ENCODE measurements around the gene PPY.

Gene PPY

GRCh38 chr17:43986225-43986981, 44.1 kb upstream of the PPY start:
- Histone ChIP-seq H3K36me3 (ENCODE audit: insufficient read depth, low read length) (no peaks in the 10 kb centered on the region), H3K27ac (ENCODE audit: low read length) (no peak overlapping the region), H3K79me2 (ENCODE audit: insufficient read depth, low read length) (no peaks in the 10 kb centered on the region), H2AFZ (ENCODE audit: low read depth, low read length) (no peak overlapping the region), H3K9me3 (ENCODE audit: insufficient read depth, low read length, severe bottlenecking) (no peaks in the 10 kb centered on the region), H3K4me2 (ENCODE audit: insufficient read depth, low read length) (no peak overlapping the region), H3K9ac (ENCODE audit: low read depth, low read length) (no peak overlapping the region), H4K20me1 (ENCODE audit: insufficient read depth, low read length) (no peaks in the 10 kb centered on the region), H3K4me1 (ENCODE audit: insufficient read depth, low read length) (no peaks in the 10 kb centered on the region), H3K4me3 (ENCODE audit: low read depth in 1 of 2, low read length in 2 of 2) (no peak overlapping the region), H3K27me3 (ENCODE audit: insufficient read depth, low read length, poor library complexity) (no peaks in the 10 kb centered on the region)
- ATAC-seq (ENCODE audit: insufficient read depth, low read depth), result no peak
- no peak for TF ChIP-seq CTCF (IDR thresholded peaks at IDR 0.05; ENCODE audit: borderline replicate concordance, extremely low read depth, low read length, poor library complexity, severe bottlenecking)
- no peak for TF ChIP-seq EZH2 (IDR thresholded peaks at IDR 0.05; ENCODE audit: borderline replicate concordance, low read depth, low read length, severe bottlenecking)
- DNase-seq, result no peak

GRCh38 chr17:43984521-43984920, 42.2 kb upstream of the PPY start:
- Histone ChIP-seq H3K4me2 (ENCODE audit: insufficient read depth, low read length) (no peak overlapping the region), H3K27me3 (ENCODE audit: insufficient read depth, low read length, poor library complexity) (no peaks in the 10 kb centered on the region), H3K27ac (ENCODE audit: low read length) (no peak overlapping the region), H2AFZ (ENCODE audit: low read depth, low read length) (no peak overlapping the region), H3K79me2 (ENCODE audit: insufficient read depth, low read length) (no peaks in the 10 kb centered on the region), H3K36me3 (ENCODE audit: insufficient read depth, low read length) (no peaks in the 10 kb centered on the region), H4K20me1 (ENCODE audit: insufficient read depth, low read length) (no peaks in the 10 kb centered on the region), H3K9ac (ENCODE audit: low read depth, low read length) (no peak overlapping the region), H3K4me1 (ENCODE audit: insufficient read depth, low read length) (no peaks in the 10 kb centered on the region), H3K9me3 (ENCODE audit: insufficient read depth, low read length, severe bottlenecking) (no peaks in the 10 kb centered on the region), H3K4me3 (ENCODE audit: low read depth in 1 of 2, low read length in 2 of 2) (no peak overlapping the region)
- no peak for DNase-seq
- ATAC-seq (ENCODE audit: insufficient read depth, low read depth), result no peak
- no peak for TF ChIP-seq CTCF (IDR thresholded peaks at IDR 0.05; ENCODE audit: borderline replicate concordance, extremely low read depth, low read length, poor library complexity, severe bottlenecking)
- TF ChIP-seq EZH2 (IDR thresholded peaks at IDR 0.05; ENCODE audit: borderline replicate concordance, low read depth, low read length, severe bottlenecking), result no peak

DNA sequence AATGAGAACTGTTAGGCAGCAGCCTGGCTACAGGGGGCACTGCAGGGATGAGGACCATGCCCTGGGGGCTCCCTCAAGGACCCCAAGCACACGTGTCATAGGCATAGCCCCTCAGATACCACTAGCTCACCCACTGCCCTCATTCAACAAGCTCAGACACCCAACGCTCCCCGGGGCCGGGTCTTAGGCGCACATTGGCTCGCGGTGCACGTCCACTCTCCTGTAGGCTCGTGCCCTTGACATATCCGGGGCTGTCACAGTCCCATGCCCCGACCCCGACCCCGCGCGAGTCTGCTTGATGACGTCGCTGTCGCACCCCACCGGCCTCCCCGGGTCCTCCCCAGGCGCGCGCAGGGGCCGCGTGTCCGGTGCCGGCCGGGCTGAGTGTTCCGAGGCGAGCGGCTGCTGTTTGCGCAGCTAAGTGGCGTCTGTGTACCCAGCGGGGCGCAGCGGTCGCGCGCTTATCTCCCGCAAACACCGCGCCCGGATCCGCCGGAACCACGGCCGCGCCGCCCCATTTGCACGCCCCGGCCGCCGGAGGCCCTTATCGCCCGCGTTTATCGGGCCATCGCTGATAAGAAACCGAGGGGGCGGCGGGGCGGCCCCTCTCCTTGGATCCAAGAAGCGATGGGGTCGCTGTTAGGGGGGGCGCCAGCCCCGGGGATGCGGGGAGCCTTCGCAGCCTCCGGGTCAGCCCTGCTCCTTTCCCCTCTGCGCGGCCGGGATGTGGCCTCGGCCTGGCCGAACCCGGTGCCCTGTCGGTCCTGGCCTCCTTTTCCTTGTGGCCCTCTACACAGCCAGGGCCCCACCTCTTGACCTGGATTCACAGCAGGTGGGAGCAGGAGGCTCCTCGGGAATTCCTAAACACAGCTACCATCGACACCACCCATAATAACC, 41.5 kb upstream of the PPY start:
- H2AFZ ChIP-seq (ENCODE audit: low read depth, low read length), result no peak overlapping the region
- no peaks in the 10 kb centered on the region for H3K36me3 ChIP-seq (ENCODE audit: insufficient read depth, low read length)
- ATAC-seq (ENCODE audit: insufficient read depth, low read depth), result no peak
- H3K9me3 ChIP-seq (ENCODE audit: insufficient read depth, low read length, severe bottlenecking), result no peaks in the 10 kb centered on the region
- H3K9ac ChIP-seq (ENCODE audit: low read depth, low read length), result no peak overlapping the region
- DNase-seq, result no peak
- no peak overlapping the region for H3K4me3 ChIP-seq (ENCODE audit: low read depth in 1 of 2, low read length in 2 of 2)
- no peaks in the 10 kb centered on the region for H4K20me1 ChIP-seq (ENCODE audit: insufficient read depth, low read length)
- TF ChIP-seq EZH2 (IDR thresholded peaks at IDR 0.05; ENCODE audit: borderline replicate concordance, low read depth, low read length, severe bottlenecking) (no peak), CTCF (IDR thresholded peaks at IDR 0.05; ENCODE audit: borderline replicate concordance, extremely low read depth, low read length, poor library complexity, severe bottlenecking) (peak; percentile 8)
- no peak overlapping the region for H3K27ac ChIP-seq (ENCODE audit: low read length)
- no peaks in the 10 kb centered on the region for H3K27me3 ChIP-seq (ENCODE audit: insufficient read depth, low read length, poor library complexity)
- H3K4me2 ChIP-seq (ENCODE audit: insufficient read depth, low read length), result no peak overlapping the region
- no peaks in the 10 kb centered on the region for H3K4me1 ChIP-seq (ENCODE audit: insufficient read depth, low read length)
- H3K79me2 ChIP-seq (ENCODE audit: insufficient read depth, low read length), result no peaks in the 10 kb centered on the region
